ENCODE results near the gene NCBP3. TPM values are rescaled to one million over a fixed set of nuclear protein-coding genes. Genes with fewer than 3 reads are reported as not detected.

NCBP3 gene
- total RNA-seq, 1 experiment from 2014 or later, result 32.8 TPM

- Mint-ChIP-seq H3K27ac (ENCODE audit: unreplicated experiment) (no peak overlapping the region), H3K4me3 (ENCODE audit: unreplicated experiment) (no peak overlapping the region), H3K36me3 (ENCODE audit: insufficient read depth, unreplicated experiment) (peaks cover 5% of the 10 kb centered on the region), H3K27me3 (ENCODE audit: insufficient read depth, unreplicated experiment) (no peaks in the 10 kb centered on the region), H3K4me1 (ENCODE audit: low read depth, unreplicated experiment) (no peaks in the 10 kb centered on the region), H3K9me3 (ENCODE audit: unreplicated experiment) (no peaks in the 10 kb centered on the region)
- Histone ChIP-seq H3K9me3 (no peaks in the 10 kb centered on the region), H3K27me3 (replicated peaks; ENCODE audit: control insufficient read depth, insufficient read depth, low read length) (no peaks in the 10 kb centered on the region), H3K4me3 (ENCODE audit: low read depth, low read length) (no peak overlapping the region), H3K4me1 (no peaks in the 10 kb centered on the region), H3K36me3 (ENCODE audit: control insufficient read depth, insufficient read depth, low read length) (no peaks in the 10 kb centered on the region)
- POLR2A ChIA-PET, result no interaction called here
- CTCF ChIA-PET, result no interaction called here
- no peak for TF ChIP-seq CTCF (IDR thresholded peaks at IDR 0.05; ENCODE audit: insufficient read depth in 1 of 2, low read depth in 1 of 2, low read length in 1 of 2, severe bottlenecking in 1 of 2, unreplicated experiment in 1 of 2)
- BruUV-seq (replicated peaks), result no TSS peak
- intact Hi-C loops (cut with micrococcal nuclease; ENCODE audit: unreplicated experiment), result no loop called here
- DNase-seq, result no peak
Measured at GRCh38 chr17:3886776-3887175, 40.7 kb upstream of the NCBP3 start.

- Histone ChIP-seq H3K4me3 (ENCODE audit: low read depth, low read length) (no peak overlapping the region), H3K36me3 (ENCODE audit: control insufficient read depth, insufficient read depth, low read length) (no peaks in the 10 kb centered on the region), H3K4me1 (no peaks in the 10 kb centered on the region), H3K27me3 (replicated peaks; ENCODE audit: control insufficient read depth, insufficient read depth, low read length) (no peaks in the 10 kb centered on the region), H3K9me3 (no peaks in the 10 kb centered on the region)
- ChIA-PET POLR2A (no interaction called here), CTCF (no interaction called here)
- intact Hi-C loops (cut with micrococcal nuclease; ENCODE audit: unreplicated experiment), result no loop called here
- no peak for DNase-seq
- Mint-ChIP-seq H3K9me3 (ENCODE audit: unreplicated experiment) (no peaks in the 10 kb centered on the region), H3K36me3 (ENCODE audit: insufficient read depth, unreplicated experiment) (no peaks in the 10 kb centered on the region), H3K27ac (ENCODE audit: unreplicated experiment) (no peak overlapping the region), H3K4me1 (ENCODE audit: low read depth, unreplicated experiment) (no peaks in the 10 kb centered on the region), H3K4me3 (ENCODE audit: unreplicated experiment) (no peak overlapping the region), H3K27me3 (ENCODE audit: insufficient read depth, unreplicated experiment) (no peaks in the 10 kb centered on the region)
- BruUV-seq (replicated peaks), result no TSS peak
- TF ChIP-seq CTCF (IDR thresholded peaks at IDR 0.05; ENCODE audit: insufficient read depth in 1 of 2, low read depth in 1 of 2, low read length in 1 of 2, severe bottlenecking in 1 of 2, unreplicated experiment in 1 of 2), result no peak
Measured at GRCh38 chr17:3885970-3886369, 39.9 kb upstream of the NCBP3 start.

- Histone ChIP-seq H3K4me1 (no peaks in the 10 kb centered on the region), H3K36me3 (ENCODE audit: control insufficient read depth, insufficient read depth, low read length) (no peaks in the 10 kb centered on the region), H3K9me3 (no peaks in the 10 kb centered on the region), H3K27me3 (replicated peaks; ENCODE audit: control insufficient read depth, insufficient read depth, low read length) (no peaks in the 10 kb centered on the region), H3K4me3 (ENCODE audit: low read depth, low read length) (no peak overlapping the region)
- CTCF ChIA-PET, result no interaction called here
- Mint-ChIP-seq H3K36me3 (ENCODE audit: insufficient read depth, unreplicated experiment) (no peaks in the 10 kb centered on the region), H3K9me3 (ENCODE audit: unreplicated experiment) (no peaks in the 10 kb centered on the region), H3K4me1 (ENCODE audit: low read depth, unreplicated experiment) (no peaks in the 10 kb centered on the region), H3K4me3 (ENCODE audit: unreplicated experiment) (no peak overlapping the region), H3K27ac (ENCODE audit: unreplicated experiment) (no peak overlapping the region), H3K27me3 (ENCODE audit: insufficient read depth, unreplicated experiment) (no peaks in the 10 kb centered on the region)
- no TSS peak for BruUV-seq (replicated peaks)
- no peak for DNase-seq
- TF ChIP-seq CTCF (IDR thresholded peaks at IDR 0.05; ENCODE audit: insufficient read depth in 1 of 2, low read depth in 1 of 2, low read length in 1 of 2, severe bottlenecking in 1 of 2, unreplicated experiment in 1 of 2), result no peak
- intact Hi-C loops (cut with micrococcal nuclease; ENCODE audit: unreplicated experiment), result no loop called here
- POLR2A ChIA-PET, result no interaction called here
Measured at GRCh38 chr17:3885271-3885670, 39.2 kb upstream of the NCBP3 start.

All from Caco-2 (cell line).